Heart left ventricle (tissue), 13 donors: ENCODE data around the gene MRPS6.

Experiments used
- POLR2A ChIP-seq, 2 donors: fragments of 450-650 bp; IDR thresholded peaks; one replicate each; pipeline ENCODE4 v1.6.1; 2017; ENCODE audit warnings: antibody characterized with exemption in 2 of 2, mild to moderate bottlenecking in 2 of 2, moderate library complexity in 2 of 2
- TF ChIP-seq, protein P1 (sequence below), 12 donors: fragments of 200-600 bp; sonication (generic) in 4 of 12; IDR thresholded peaks; one replicate each; pipeline versions ENCODE4 v1.5.0 to v1.8.0; 2018 to 2022; ENCODE audit warnings: antibody characterized with exemption in 12 of 12, mild to moderate bottlenecking in 5 of 12
- donor health status: ischemic (EF 13 %, LVEDD 7.1; RV severe dilation, severe dysfunction).
- donor health status: DM: no; HTN: yes; CAD: no.
- donor health status: DM: no; HTN: no; CAD: no.
- donor health status: ischemic (EF 25% LVEDD 6.9; RV normal size, moderate dysfunction).
- donor health status: ischemic (EF 25% LVEDD 5.7; RV mildly dilated, moderate dysfunction).
- donor health status: ischemic (EF 35%, LVEDD 5.7; RV mildly dilated, moderate dysfunction).
- donor health status: nonischemic (EF 11% LVEDD 7.7; RV severe dilation, severe dysfunction).
- donor health status: DM: yes; HTN: yes; CAD: no.
- donor health status: PGD.
- donor health status: ischemic (EF 29% LVEDD 5.4; RV normal size, mild dysfunction).
- donor health status: nonischemic (EF 23%, LVEDD 6.1; RV moderate dilation, normal function).

DNA sequence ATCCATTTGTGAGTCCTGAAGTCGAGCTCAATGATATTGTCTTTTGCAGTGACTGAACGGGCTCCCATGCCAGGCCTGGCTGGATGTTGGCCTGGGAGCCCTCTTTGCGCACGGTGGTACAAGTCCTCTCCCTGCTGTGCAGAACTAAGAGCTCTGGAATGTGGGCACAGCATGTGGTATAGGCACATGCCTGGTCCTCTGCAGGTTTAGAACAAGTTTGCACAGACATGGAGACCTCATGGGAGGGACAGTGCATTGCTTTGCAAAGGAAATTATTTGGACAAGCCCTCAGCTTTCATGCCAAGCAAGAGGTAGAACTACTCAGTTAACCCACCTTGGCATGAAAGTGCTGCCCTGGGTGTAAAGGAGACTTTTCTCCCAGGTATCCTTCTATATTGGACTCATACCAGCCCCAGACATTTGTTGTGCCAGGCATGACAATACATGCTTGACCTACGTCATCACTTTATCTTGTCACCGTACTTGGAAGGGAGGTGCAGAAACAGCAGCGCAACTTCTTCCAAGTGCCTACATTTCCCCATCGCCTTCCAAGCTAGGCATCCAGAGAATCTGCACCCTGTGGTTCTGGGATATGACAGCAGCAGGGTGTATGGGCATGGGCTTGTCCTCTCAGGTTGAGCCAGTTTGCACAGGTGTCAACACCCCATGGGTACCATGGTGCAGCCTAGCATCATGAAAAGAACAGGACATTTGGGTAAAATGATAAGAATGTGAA lies 37.6 kb upstream of the MRPS6 start:
- TF ChIP-seq, protein P1, sequence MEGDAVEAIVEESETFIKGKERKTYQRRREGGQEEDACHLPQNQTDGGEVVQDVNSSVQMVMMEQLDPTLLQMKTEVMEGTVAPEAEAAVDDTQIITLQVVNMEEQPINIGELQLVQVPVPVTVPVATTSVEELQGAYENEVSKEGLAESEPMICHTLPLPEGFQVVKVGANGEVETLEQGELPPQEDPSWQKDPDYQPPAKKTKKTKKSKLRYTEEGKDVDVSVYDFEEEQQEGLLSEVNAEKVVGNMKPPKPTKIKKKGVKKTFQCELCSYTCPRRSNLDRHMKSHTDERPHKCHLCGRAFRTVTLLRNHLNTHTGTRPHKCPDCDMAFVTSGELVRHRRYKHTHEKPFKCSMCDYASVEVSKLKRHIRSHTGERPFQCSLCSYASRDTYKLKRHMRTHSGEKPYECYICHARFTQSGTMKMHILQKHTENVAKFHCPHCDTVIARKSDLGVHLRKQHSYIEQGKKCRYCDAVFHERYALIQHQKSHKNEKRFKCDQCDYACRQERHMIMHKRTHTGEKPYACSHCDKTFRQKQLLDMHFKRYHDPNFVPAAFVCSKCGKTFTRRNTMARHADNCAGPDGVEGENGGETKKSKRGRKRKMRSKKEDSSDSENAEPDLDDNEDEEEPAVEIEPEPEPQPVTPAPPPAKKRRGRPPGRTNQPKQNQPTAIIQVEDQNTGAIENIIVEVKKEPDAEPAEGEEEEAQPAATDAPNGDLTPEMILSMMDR (IDR thresholded peaks at IDR 0.05): no peak
- TF ChIP-seq POLR2A (IDR thresholded peaks at IDR 0.05): no peak
